Vagina (tissue), 2 donors: ENCODE measurements around the gene ZNF407.

Experiments
- CTCF ChIP-seq, 3 experiments: fragments of 450-650 bp in 2 of 3; fragments of 200-600 bp in 1 of 3; sonication (generic) in 1 of 3; IDR thresholded peaks; one replicate each; pipeline ENCODE4 v1.5.1; 2017 to 2019; ENCODE audit warnings: antibody characterized with exemption in 3 of 3, mild to moderate bottlenecking in 2 of 3, moderate library complexity in 2 of 3
- POLR2A ChIP-seq, 2 donors: fragments of 450-650 bp; IDR thresholded peaks; one replicate each; pipeline ENCODE4 v1.6.1; 2017; ENCODE audit warnings: antibody characterized with exemption in 2 of 2, mild to moderate bottlenecking in 2 of 2, moderate library complexity in 2 of 2
- POLR2AphosphoS5 ChIP-seq, 2 donors: sonication (generic); formaldehyde crosslinking; IDR thresholded peaks; one replicate each; pipeline ENCODE4 v1.9.0; 2017; ENCODE audit warnings: antibody characterized with exemption in 2 of 2, mild to moderate bottlenecking in 2 of 2, low read depth in 1 of 2; ENCODE audit not compliant: insufficient read depth in 1 of 2

GRCh38 chr18:74880706-74881278 is 283.1 kb downstream of the ZNF407 start:
- no peak for TF ChIP-seq CTCF (IDR thresholded peaks at IDR 0.05)
- no peak for TF ChIP-seq POLR2A (IDR thresholded peaks at IDR 0.05)
- TF ChIP-seq POLR2AphosphoS5 (IDR thresholded peaks at IDR 0.05; ENCODE audit: insufficient read depth in 1 of 2, low read depth in 1 of 2), result no peak
